NCI-H82 treated with DMSO at 0.1 percent for 48 hours (cell line): ENCODE measurements around the gene STXBP4.

ENCODE experiments used
- DNase-seq: peaks from one replicate; lab custom pipeline; 2025; ENCODE audit not compliant: unreplicated experiment; lab: John Stamatoyannopoulos, UW

STXBP4 gene

GRCh38 chr17:54968262-54968987 lies at the start of gene STXBP4, which contains the start of gene COX11:
TSS of gene STXBP4 (plus strand) at chr17:54968765. CDS start at chr17:54986220, 17,455 bp downstream.
TSS of gene COX11 (minus strand) at chr17:54968654. CDS start at chr17:54968646, 8 bp downstream.
- peak; percentile 92 for DNase-seq

- DNase-seq = no peak
Measured at GRCh38 chr17:54919425-54919824, 49.1 kb upstream of the STXBP4 start.

GRCh38 chr17:54920819-54921218 lies 47.7 kb upstream of the STXBP4 start:
- DNase-seq = no peak

- no peak for DNase-seq
Measured at GRCh38 chr17:54924405-54924804, 44.2 kb upstream of the STXBP4 start.

GRCh38 chr17:54927525-54927924 lies 41.0 kb upstream of the STXBP4 start:
- no peak for DNase-seq

GRCh38 chr17:54932711-54933110 lies 35.9 kb upstream of the STXBP4 start:
- no peak for DNase-seq

- no peak for DNase-seq
Measured at GRCh38 chr17:54933921-54934320, 34.6 kb upstream of the STXBP4 start.

GRCh38 chr17:54935471-54935870 lies 33.1 kb upstream of the STXBP4 start:
- DNase-seq = no peak

- no peak for DNase-seq
Measured at GRCh38 chr17:54937018-54937417, 31.5 kb upstream of the STXBP4 start.

- DNase-seq = no peak
Measured at GRCh38 chr17:54937426-54937825, 31.1 kb upstream of the STXBP4 start.

GRCh38 chr17:54941285-54941684 lies 27.3 kb upstream of the STXBP4 start:
- no peak for DNase-seq

- no peak for DNase-seq
Measured at GRCh38 chr17:54944796-54945195, 23.8 kb upstream of the STXBP4 start.

- no peak for DNase-seq
Measured at GRCh38 chr17:54945231-54945630, 23.3 kb upstream of the STXBP4 start.

GRCh38 chr17:54945671-54946070 lies 22.9 kb upstream of the STXBP4 start:
- DNase-seq = no peak

GRCh38 chr17:54947396-54947795 lies 21.2 kb upstream of the STXBP4 start:
- DNase-seq = no peak

GRCh38 chr17:54948380-54948779 lies 20.2 kb upstream of the STXBP4 start:
- DNase-seq = no peak

GRCh38 chr17:54950116-54950515 lies 18.4 kb upstream of the STXBP4 start:
- no peak for DNase-seq

GRCh38 chr17:54951286-54951685 lies 17.3 kb upstream of the STXBP4 start:
- DNase-seq = no peak

- DNase-seq = no peak
Measured at GRCh38 chr17:54956791-54957190, 11.8 kb upstream of the STXBP4 start.

GRCh38 chr17:54967621-54968261 lies 824 bp upstream of the STXBP4 start:
- DNase-seq = peak; percentile 37

- no peak for DNase-seq
Measured at GRCh38 chr17:54968988-54969332, 395 bp downstream of the STXBP4 start.

- no peak for DNase-seq
Measured at GRCh38 chr17:54969658-54970572, 1.4 kb downstream of the STXBP4 start.
